Measurements from ENCODE around the gene CAMSAP1. TPM values are rescaled to one million over a fixed set of nuclear protein-coding genes. Genes with fewer than 3 reads are reported as not detected.

Gene CAMSAP1
- total RNA-seq, 2 experiments from 2014 or later, result 43.2 to 46.0 TPM

- H3K4me3 Mint-ChIP-seq, result no peak overlapping the region
- ChIA-PET POLR2A (interaction anchor here (0.6 to 1.4 kb wide), 3 partner anchors 10 to 57 kb away, joined by 3 to 4 read pairs (median 4); no protein-coding TSS in a partner anchor), CTCF (no interaction called here)
- no peaks in the 10 kb centered on the region for H3K36me3 Mint-ChIP-seq
- H3K4me1 Mint-ChIP-seq (ENCODE audit: low read depth), result peaks cover 87% of the 10 kb centered on the region
- H3K27ac Mint-ChIP-seq, result no peak overlapping the region
- no peak for DNase-seq
- no peaks in the 10 kb centered on the region for H3K27me3 Mint-ChIP-seq
- no peaks in the 10 kb centered on the region for H3K9me3 Mint-ChIP-seq
- intact Hi-C loops (cut with micrococcal nuclease), result no loop called here
Measured at GRCh38 chr9:135888766-135889394, 18.5 kb downstream of the CAMSAP1 start.

GRCh38 chr9:135888126-135888765 lies 19.1 kb downstream of the CAMSAP1 start:
- H3K27ac Mint-ChIP-seq, result no peak overlapping the region
- POLR2A ChIA-PET, result interaction anchor here (1.1 kb wide), 1 partner anchor 11 kb away, joined by 4 read pairs; no protein-coding TSS in a partner anchor
- no peaks in the 10 kb centered on the region for H3K9me3 Mint-ChIP-seq
- no peaks in the 10 kb centered on the region for H3K27me3 Mint-ChIP-seq
- H3K36me3 Mint-ChIP-seq, result no peaks in the 10 kb centered on the region
- H3K4me1 Mint-ChIP-seq (ENCODE audit: low read depth), result peaks cover 87% of the 10 kb centered on the region
- CTCF ChIA-PET, result interaction anchor here (1.0 kb wide), 1 partner anchor 24 kb away, joined by 3 read pairs; no protein-coding TSS in a partner anchor
- H3K4me3 Mint-ChIP-seq, result no peak overlapping the region
- no peak for DNase-seq
- intact Hi-C loops (cut with micrococcal nuclease), result no loop called here

- H3K4me3 Mint-ChIP-seq, result peak overlapping the region; percentile 25
- no peaks in the 10 kb centered on the region for H3K36me3 Mint-ChIP-seq
- H3K9me3 Mint-ChIP-seq, result no peaks in the 10 kb centered on the region
- H3K4me1 Mint-ChIP-seq (ENCODE audit: low read depth), result peaks cover 87% of the 10 kb centered on the region
- peak overlapping the region; percentile 80 for H3K27ac Mint-ChIP-seq
- ChIA-PET CTCF (interaction anchor here (1.0 kb wide), 1 partner anchor 23 kb away, joined by 3 read pairs; no protein-coding TSS in a partner anchor), POLR2A (no interaction called here)
- intact Hi-C loops (cut with micrococcal nuclease), result loop anchor here (2.0 kb wide), 1 partner anchor 17 kb away; no protein-coding TSS in a partner anchor
- no peaks in the 10 kb centered on the region for H3K27me3 Mint-ChIP-seq
- DNase-seq, result peak; percentile 81
Measured at GRCh38 chr9:135887585-135888050, 19.7 kb downstream of the CAMSAP1 start.

GRCh38 chr9:135887021-135887507 lies 20.3 kb downstream of the CAMSAP1 start:
- intact Hi-C loops (cut with micrococcal nuclease), result loop anchor here (2.0 kb wide), 1 partner anchor 18 kb away; no protein-coding TSS in a partner anchor
- Mint-ChIP-seq H3K4me3 (peak overlapping the region; percentile 25), H3K27ac (peak overlapping the region; percentile 80), H3K4me1 (ENCODE audit: low read depth) (peaks cover 84% of the 10 kb centered on the region), H3K36me3 (peaks cover 2% of the 10 kb centered on the region), H3K27me3 (no peaks in the 10 kb centered on the region), H3K9me3 (no peaks in the 10 kb centered on the region)
- no peak for DNase-seq
- CTCF ChIA-PET, result no interaction called here
- POLR2A ChIA-PET, result no interaction called here

GRCh38 chr9:135886147-135886981 lies 21.0 kb downstream of the CAMSAP1 start:
- POLR2A ChIA-PET, result interaction anchor here (0.6 kb wide), 1 partner anchor 40 kb away, joined by 5 read pairs; no protein-coding TSS in a partner anchor
- Mint-ChIP-seq H3K4me3 (no peak overlapping the region), H3K27me3 (no peaks in the 10 kb centered on the region), H3K27ac (peak overlapping the region; percentile 80), H3K36me3 (peaks cover 6% of the 10 kb centered on the region), H3K9me3 (no peaks in the 10 kb centered on the region), H3K4me1 (ENCODE audit: low read depth) (peaks cover 78% of the 10 kb centered on the region)
- DNase-seq, result no peak
- intact Hi-C loops (cut with micrococcal nuclease), result loop anchor here (2.0 kb wide), 1 partner anchor 18 kb away; no protein-coding TSS in a partner anchor
- CTCF ChIA-PET, result interaction anchor here (1.0 kb wide), 1 partner anchor 39 kb away, joined by 3 read pairs; no protein-coding TSS in a partner anchor

- Mint-ChIP-seq H3K36me3 (peaks cover 7% of the 10 kb centered on the region), H3K4me3 (no peak overlapping the region), H3K27ac (peak overlapping the region; percentile 5), H3K9me3 (no peaks in the 10 kb centered on the region), H3K27me3 (no peaks in the 10 kb centered on the region), H3K4me1 (ENCODE audit: low read depth) (peaks cover 69% of the 10 kb centered on the region)
- ChIA-PET CTCF (interaction anchor here (1.0 kb wide), 1 partner anchor 40 kb away, joined by 3 read pairs; no protein-coding TSS in a partner anchor), POLR2A (interaction anchor here (0.6 kb wide), 1 partner anchor 39 kb away, joined by 5 read pairs; no protein-coding TSS in a partner anchor)
- intact Hi-C loops (cut with micrococcal nuclease), result no loop called here
- no peak for DNase-seq
Measured at GRCh38 chr9:135885100-135885853, 22.1 kb downstream of the CAMSAP1 start.

GRCh38 chr9:135884328-135885035 lies 22.9 kb downstream of the CAMSAP1 start:
- Mint-ChIP-seq H3K4me3 (no peak overlapping the region), H3K36me3 (peaks cover 9% of the 10 kb centered on the region), H3K27ac (no peak overlapping the region), H3K27me3 (no peaks in the 10 kb centered on the region), H3K4me1 (ENCODE audit: low read depth) (peaks cover 68% of the 10 kb centered on the region), H3K9me3 (no peaks in the 10 kb centered on the region)
- DNase-seq, result no peak
- CTCF ChIA-PET, result interaction anchor here (0.7 to 1.2 kb wide), 2 partner anchors 19 to 21 kb away, joined by 3 read pairs; no protein-coding TSS in a partner anchor
- POLR2A ChIA-PET, result no interaction called here
- intact Hi-C loops (cut with micrococcal nuclease), result no loop called here

GRCh38 chr9:135883410-135884089 lies 23.8 kb downstream of the CAMSAP1 start:
- intact Hi-C loops (cut with micrococcal nuclease), result no loop called here
- Mint-ChIP-seq H3K27me3 (no peaks in the 10 kb centered on the region), H3K4me1 (ENCODE audit: low read depth) (peaks cover 69% of the 10 kb centered on the region), H3K27ac (no peak overlapping the region), H3K4me3 (no peak overlapping the region), H3K9me3 (no peaks in the 10 kb centered on the region), H3K36me3 (peaks cover 10% of the 10 kb centered on the region)
- ChIA-PET CTCF (interaction anchor here (1.2 kb wide), 1 partner anchor 18 kb away, joined by 3 read pairs; no protein-coding TSS in a partner anchor), POLR2A (no interaction called here)
- no peak for DNase-seq

- Mint-ChIP-seq H3K4me1 (ENCODE audit: low read depth) (peaks cover 68% of the 10 kb centered on the region), H3K4me3 (no peak overlapping the region), H3K36me3 (peaks cover 11% of the 10 kb centered on the region), H3K9me3 (no peaks in the 10 kb centered on the region), H3K27me3 (no peaks in the 10 kb centered on the region), H3K27ac (no peak overlapping the region)
- POLR2A ChIA-PET, result no interaction called here
- intact Hi-C loops (cut with micrococcal nuclease), result no loop called here
- CTCF ChIA-PET, result no interaction called here
- DNase-seq, result no peak
Measured at GRCh38 chr9:135882011-135882410, 25.3 kb downstream of the CAMSAP1 start.

GRCh38 chr9:135880438-135880837 lies 26.9 kb downstream of the CAMSAP1 start:
- peaks cover 55% of the 10 kb centered on the region for H3K4me1 Mint-ChIP-seq (ENCODE audit: low read depth)
- peaks cover 15% of the 10 kb centered on the region for H3K36me3 Mint-ChIP-seq
- POLR2A ChIA-PET, result no interaction called here
- no peaks in the 10 kb centered on the region for H3K27me3 Mint-ChIP-seq
- no peak overlapping the region for H3K27ac Mint-ChIP-seq
- intact Hi-C loops (cut with micrococcal nuclease), result no loop called here
- H3K9me3 Mint-ChIP-seq, result no peaks in the 10 kb centered on the region
- no peak overlapping the region for H3K4me3 Mint-ChIP-seq
- CTCF ChIA-PET, result no interaction called here
- no peak for DNase-seq

Measured in activated CD4-positive, alpha-beta memory T cell treated with anti-CD3 and anti-CD28 coated beads for 36 hours (primary cell).